GM18526 (cell line): ENCODE data around the gene NT5DC3.

ENCODE experiments used
- POLR2A ChIP-seq: IDR thresholded peaks from 3 replicates; pipeline ENCODE4 v1.6.1; 2011; ENCODE audit not compliant: insufficient read length; ENCODE audit errors: extremely low read depth

The NT5DC3 gene

GRCh38 chr12:103785243-103786031, 55.6 kb downstream of the NT5DC3 start:
- no peak for TF ChIP-seq POLR2A

GRCh38 chr12:103783744-103784664, 57.0 kb downstream of the NT5DC3 start:
- no peak for TF ChIP-seq POLR2A

- TF ChIP-seq POLR2A, result no peak
Measured at GRCh38 chr12:103782399-103782798, 58.6 kb downstream of the NT5DC3 start.

GRCh38 chr12:103780992-103781391, 60.0 kb downstream of the NT5DC3 start:
- no peak for TF ChIP-seq POLR2A

GRCh38 chr12:103780093-103780440, 61.0 kb downstream of the NT5DC3 start:
- no peak for TF ChIP-seq POLR2A

- no peak for TF ChIP-seq POLR2A
Measured at GRCh38 chr12:103779410-103780092, 61.5 kb downstream of the NT5DC3 start.

- TF ChIP-seq POLR2A, result no peak
Measured at GRCh38 chr12:103778781-103779180, 62.3 kb downstream of the NT5DC3 start.

GRCh38 chr12:103774977-103775560, 66.0 kb downstream of the NT5DC3 start:
- TF ChIP-seq POLR2A, result no peak

GRCh38 chr12:103773109-103773910, 67.7 kb downstream of the NT5DC3 start:
- no peak for TF ChIP-seq POLR2A

- TF ChIP-seq POLR2A, result no peak
Measured at GRCh38 chr12:103772367-103773108, 68.5 kb downstream of the NT5DC3 start.

GRCh38 chr12:103771466-103771865, 69.6 kb downstream of the NT5DC3 start:
- no peak for TF ChIP-seq POLR2A

- TF ChIP-seq POLR2A, result no peak
Measured at GRCh38 chr12:103769240-103769945, 71.6 kb downstream of the NT5DC3 start.

- no peak for TF ChIP-seq POLR2A
Measured at GRCh38 chr12:103768467-103769123, 72.4 kb downstream of the NT5DC3 start.
